HG03439 (cell line): ENCODE results near the gene PSTPIP2.
"Not testable (repeated sequence)": the region's sequence is repeated elsewhere in the genome, so short reads cannot be mapped to it uniquely, and the experiment has no call there.

Experiments
- ATAC-seq: cut with Tn5 transposase; IDR thresholded peaks from one replicate; pipeline ENCODE4 v1.9.1; 2021; ENCODE audit warnings: mild to moderate bottlenecking, moderate library complexity; ENCODE audit not compliant: unreplicated experiment

PSTPIP2 gene

DNA sequence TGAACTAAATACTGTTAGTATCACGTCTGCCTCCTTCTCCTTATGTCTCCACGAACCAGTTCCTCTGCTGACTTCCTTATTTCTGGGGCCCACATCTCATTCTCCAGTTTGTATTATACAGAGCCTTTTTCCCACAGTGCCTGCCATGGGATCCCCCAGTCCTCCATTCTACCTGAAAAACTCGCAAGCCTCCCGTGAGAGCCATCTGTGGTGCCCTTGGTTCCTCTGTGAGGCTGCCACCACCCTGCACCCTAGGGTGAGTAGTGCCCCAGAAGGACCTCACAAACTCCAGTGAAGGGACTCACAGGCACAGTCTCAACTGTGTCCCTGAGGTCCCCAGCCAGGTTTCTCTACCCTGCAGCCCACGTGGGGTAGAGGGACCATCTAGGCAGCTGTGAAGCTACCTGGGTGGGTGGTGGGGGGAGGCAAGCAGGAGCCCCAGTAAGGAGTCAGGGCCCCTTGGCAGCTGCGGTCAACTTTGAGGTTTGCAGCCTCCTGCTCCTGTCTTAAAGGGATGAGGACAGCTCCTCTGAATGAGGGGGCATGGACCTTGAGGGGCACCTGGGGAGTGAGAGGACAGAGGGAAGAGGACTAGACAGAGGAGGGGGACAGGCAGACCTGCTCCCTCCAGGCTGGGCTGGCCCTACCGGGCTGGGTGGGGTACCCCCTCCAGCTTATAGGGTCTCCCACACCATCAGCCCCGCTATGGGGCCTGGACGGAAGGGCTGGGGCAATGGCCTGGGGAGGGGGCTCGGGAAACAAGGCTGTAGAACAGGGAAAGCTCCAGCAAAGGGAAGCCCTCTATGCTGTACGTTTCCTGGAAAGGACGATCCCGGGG, 1.0 kb downstream of the PSTPIP2 start:
- no peak for ATAC-seq

DNA sequence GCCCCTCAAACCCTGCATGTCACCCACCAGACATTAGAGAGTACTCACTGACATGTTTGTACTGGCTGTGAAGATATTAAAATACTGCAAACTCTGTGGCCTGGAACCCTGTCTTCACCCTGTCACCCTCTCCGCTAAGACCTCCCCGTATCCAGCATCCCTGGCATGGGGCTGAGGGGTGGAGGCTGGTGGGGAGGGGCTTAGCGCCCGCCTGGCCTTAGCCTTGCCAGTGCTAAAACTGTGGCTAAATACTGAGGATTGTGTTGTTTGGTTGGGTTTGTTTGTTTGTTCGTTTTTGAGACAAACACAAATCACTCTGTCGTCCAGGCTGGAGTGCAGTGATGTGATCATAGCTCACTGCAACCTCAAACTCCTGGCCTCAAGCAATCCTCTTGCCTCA, 1.8 kb downstream of the PSTPIP2 start:
- ATAC-seq = no peak

DNA sequence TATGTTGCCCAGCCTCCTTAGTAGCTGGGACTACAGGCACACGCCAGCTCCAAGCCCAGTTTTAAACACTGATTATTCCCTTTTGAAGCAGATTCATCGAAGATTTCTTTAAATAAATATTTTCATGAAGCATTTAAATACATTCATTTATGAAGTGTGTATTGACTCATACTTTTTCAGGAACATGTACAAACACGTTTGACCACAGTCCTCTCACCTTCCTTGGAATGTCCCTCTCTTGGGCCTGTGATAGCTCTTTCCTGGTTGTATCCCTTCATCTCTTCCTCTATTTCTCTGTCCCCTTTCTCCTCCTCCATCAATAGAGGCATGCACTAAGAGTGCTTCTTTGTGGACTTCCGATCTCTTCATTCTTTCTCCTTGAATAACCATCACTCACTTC, 2.5 kb downstream of the PSTPIP2 start:
- no peak for ATAC-seq

DNA sequence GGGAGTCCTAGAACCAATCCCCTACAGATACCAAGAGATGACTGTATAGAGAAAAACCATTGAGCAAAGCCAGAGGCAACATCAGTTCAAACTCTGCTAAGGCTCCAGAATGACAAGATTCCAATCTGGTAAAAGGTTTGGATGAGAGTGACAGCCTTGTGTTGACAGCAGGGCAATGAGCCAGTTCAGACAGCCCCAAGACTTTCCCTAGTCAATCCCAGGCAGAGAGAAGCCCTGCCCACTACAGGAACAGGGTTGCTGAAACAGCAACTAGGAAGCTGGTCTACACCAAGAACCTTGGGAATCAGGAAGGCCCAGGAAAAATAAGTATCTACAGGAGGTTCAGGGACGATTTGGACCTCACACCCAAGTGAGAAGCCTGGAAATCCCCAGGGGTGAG, 3.3 kb downstream of the PSTPIP2 start:
- no peak for ATAC-seq

DNA sequence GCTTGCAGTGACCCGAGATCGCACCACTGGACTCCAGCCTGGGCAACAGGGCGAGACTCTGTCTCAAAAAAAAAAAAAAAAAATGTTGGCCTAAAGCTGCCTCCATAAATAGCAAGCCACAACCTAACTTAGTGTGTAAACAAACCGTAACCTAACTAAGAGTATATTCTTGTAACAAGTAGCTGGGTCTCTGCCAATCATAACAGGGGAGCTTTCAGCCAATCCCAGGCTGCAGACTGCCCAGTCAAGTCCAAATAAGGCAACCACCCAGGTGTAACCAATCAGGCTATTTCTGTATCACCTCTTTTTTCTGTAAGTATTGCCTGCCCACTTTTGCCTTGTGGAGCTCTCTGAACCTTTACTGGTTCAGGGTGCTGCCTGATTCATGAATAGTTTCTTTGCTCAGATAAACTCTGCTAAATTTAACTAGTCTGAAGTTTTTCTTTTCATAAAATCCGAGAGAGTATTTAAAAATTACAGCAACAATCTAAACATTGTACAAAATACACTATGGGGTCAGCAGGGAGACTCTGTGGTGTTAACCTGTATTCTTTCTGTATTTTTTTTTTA, 4.5 kb downstream of the PSTPIP2 start:
- ATAC-seq = no peak

DNA sequence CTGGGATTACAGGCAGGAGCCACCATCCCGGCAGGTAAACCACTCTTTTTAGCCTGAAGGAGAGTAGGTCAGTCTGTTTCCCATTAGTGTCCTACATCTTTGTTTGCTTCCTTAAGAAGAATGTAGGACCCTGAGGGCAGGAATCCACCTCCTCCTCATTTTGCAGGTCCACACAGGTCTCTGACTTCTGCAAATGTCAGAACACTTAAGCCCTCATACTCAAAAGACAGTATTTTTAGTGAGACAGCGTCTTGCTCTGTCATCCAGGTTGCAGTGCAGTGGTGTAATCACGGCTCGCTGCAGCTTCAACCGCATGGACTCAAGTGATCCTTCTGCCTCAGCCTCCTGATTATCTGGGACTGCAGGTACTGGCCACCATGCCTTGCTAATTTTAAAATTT, 9.3 kb downstream of the PSTPIP2 start:
- no peak for ATAC-seq

DNA sequence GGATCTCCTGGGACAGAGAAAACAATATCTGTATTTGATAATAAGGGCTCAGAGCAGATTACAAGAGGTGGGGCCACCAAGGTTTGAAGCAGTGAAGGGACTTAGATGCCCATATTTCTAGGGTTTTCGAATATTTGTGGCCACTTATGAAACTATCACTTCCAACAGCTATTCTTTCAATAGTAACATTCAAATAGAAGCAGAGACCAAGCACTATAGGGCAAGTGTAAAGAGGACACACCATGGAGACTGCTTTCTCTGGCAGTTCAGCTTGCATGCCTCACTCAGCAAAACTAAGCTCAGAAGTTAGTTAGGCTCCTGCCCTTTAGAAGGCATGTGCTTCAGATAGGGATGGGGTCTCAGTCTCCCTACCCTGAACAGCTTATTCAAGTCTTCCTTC, 10.3 kb downstream of the PSTPIP2 start:
- ATAC-seq = no peak

DNA sequence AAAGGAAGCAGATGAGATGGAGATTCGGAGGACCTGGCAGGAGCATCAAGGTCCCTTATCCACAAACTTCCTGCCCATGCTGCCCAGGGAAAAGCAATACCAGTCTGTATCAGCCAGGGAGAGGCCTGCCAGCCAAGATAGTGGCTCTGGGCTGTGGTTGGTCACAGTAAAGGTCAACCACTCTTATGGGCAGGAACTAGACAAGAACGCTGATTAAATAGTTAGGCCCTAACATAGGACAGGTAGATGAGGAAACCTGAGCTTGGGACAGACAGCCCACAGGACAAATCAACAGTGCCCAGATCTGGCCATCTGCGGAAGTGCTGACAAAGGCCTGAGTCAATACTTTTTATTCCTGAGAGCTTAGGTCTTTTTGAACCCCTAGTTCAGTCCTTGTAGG, 10.7 kb downstream of the PSTPIP2 start:
- ATAC-seq = no peak

DNA sequence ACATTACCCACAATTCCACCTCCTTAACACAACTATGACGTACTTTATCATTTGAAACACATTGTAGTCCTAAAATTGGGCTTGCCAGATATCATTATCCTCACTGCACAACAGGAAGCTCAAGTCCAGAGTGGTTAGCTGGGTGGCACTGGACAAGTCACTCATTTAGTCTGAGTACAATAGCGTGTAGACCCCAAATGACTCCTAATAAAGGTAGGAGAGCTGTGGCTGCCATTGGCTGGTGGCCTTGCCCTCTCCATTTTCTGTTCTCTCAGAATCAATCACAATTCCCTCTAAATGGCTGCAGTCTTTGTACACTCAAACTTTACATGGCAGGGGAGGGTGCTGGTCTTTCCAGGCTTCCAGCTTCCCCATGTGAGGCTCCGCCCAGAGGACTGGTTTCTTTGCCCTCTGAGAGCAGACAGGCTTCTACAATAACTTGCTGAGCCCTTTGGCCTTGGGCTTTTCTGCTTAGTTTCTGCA, 11.7 kb downstream of the PSTPIP2 start:
- no peak for ATAC-seq

DNA sequence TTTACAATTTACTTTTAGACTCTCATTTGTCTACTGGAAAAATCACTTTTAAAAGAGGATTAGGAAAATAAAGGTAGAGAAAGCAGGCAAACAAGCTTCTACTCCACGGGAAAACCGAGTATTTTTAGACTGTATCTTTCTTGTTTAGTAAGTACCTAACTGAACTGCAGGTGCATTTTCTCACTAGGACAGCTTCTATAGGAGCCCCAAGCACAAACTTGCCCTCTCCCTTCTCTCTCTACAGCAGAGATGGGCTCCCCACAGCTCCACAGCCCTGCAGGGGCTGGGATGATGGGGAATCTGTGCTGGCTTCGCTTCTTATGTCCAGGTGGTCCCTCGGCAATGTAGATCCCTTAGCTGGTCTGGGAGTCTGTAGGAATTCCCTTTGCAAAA, 16.2 kb downstream of the PSTPIP2 start:
- no peak for ATAC-seq

DNA sequence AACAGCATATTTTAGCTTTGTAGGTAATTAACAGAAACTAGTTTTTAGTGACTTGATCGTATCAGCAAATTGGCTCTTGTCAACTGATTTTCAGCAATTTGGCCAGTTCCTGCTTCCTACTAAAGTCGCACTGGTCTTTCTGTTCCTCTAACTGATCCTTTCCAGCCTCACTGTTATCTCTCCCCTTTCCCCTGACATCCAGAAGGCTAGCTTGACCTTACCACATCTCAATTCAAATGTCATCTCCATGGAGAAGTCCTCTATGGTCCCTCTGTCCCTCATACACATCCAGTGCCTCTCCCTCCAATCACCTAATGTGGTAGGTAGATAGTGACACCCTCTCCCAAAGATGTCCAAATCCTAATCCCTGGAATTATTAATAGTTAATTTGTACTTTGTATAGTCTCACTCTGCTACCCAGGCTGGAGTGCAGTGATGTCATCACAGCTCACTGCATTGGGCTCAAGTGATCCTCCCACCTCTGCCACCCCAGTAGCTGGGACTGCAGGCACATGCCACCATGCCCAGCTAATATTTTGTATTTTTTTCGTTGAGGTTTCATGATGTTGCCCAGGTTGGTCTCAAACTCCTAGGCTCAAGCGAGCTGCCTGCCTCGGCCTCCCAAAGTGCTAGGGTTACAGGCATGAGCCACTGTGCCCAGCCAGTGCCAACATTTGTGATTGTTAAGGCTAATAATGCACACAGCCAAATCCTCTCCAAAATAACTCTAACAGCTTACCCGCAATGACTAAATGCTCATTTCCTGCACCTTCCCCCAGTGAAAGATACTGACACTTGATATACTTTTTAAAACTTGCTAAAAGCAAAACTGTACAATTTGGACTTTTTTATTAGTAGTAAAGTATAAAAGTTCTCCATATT, 16.9 kb downstream of the PSTPIP2 start:
- no peak for ATAC-seq

DNA sequence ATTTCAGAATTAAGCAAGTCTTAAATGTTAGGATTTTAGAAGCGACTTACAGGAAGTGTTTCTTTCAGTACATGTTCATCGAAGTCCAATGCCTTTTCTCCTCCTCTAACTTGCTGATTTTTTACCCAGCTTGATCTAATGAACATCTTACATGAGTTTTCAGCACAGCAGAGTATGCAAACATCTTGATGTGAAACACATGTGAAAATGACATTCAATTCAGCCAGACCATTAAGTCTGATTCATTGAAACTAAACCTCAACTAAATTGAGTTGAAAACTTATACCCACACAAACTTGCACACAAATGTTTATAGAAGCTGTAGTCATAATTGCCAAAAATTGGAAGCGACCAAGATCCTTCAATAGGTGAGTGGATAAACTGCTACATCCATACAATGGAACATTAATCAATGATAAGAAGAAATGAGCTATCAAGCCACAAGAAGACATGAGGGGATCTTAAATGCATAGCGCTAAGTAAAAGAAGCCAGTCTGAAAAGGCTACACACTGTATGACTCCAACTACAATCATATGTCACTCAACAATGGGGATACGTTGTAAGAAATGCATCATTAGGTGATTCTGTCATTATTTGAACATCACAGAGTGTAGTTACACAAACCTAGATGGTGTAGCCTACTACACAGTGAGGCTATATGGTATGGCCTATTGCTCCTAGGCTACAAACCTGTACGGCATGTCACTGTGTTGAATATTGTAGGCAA, 18.5 kb downstream of the PSTPIP2 start:
- ATAC-seq = no peak

DNA sequence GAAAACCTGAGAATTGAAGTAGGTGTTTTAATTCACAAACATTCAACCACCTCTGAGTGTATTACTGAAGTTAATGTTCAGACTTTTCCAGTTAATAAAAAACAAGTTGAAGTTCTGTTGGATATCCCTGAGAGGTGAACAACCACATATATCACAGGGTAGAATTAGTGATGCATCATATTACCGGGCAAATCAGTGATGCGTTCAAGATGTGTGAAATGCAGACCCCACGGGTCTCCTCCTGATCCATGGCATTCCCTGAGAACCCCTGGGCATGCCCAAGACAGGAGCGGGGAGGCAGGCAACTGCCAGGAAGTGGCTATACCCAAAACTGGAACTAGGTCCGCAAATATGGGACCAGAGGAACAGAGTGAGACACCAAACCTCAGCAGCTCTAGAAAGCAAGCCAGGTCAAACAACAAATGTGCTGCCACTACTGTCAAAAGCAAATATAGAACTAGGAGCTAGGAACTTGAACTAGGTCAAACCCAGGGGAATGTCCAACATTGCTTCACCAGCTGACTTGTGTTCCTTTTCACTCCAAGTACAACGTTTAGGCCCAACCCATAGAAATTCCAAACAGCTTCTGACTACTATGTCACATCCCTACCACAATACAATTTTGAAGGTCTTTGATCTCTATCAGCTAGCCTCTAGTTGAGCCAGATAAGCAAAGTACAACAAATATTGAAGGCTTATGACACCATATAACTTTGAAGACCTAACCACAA, 20.2 kb downstream of the PSTPIP2 start:
- no peak for ATAC-seq

DNA sequence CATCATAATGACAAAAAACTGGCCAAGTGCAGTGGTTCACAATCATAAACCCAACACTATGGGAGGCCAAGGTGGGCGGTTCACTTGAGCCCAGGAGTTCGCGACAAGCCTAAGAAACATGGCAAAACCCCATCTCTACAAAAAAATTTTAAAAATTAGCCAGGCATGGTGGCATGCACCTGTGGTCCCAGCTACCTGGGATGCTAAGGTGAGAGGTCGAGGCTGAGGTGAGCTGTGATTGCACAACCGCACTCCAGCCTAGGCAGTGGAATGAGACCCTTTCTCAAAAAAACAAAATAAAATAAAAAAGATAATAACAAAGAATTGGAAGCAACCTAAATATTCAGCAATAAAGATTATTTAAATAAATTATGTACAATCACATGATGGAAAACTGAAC, 21.8 kb downstream of the PSTPIP2 start:
- no peak for ATAC-seq

DNA sequence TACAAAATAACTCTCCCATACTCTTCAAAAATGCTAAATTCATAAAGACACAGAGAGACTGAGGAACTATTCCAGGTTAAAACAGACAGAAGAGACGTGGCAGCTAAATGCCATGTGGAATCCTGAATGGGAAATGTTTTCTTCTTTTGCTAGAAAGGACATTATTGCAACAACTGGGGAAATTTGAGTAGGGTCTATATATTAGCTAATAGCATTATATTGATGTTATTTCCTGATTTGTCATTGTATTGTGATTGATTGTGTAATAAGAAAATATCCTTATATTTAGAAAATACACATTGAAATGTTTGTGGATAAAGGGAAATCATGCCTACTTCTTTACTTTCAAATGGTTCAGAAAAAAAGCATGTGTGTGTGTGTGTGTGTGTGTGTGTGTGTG, 23.4 kb downstream of the PSTPIP2 start:
- ATAC-seq = no peak

DNA sequence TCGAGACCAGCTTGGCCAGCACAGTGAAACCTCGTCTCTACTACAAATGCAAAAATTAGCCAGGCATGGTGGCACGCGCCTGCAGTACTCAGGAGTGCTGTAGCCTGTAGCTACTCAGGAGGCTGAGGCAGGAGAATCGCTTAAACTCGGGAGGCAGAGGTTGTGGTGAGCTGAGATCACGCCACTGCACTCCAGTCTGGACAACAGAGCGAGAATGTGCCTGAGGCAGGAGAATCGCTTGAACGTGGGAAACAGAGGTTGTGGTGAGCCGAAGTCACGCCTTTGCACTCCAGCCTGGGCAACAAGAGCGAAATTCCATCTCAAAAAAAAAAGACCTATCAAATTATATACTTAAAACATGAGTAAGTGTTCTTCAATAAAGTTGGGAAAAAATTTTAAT, 24.7 kb downstream of the PSTPIP2 start:
- not testable (repeated sequence) for ATAC-seq

DNA sequence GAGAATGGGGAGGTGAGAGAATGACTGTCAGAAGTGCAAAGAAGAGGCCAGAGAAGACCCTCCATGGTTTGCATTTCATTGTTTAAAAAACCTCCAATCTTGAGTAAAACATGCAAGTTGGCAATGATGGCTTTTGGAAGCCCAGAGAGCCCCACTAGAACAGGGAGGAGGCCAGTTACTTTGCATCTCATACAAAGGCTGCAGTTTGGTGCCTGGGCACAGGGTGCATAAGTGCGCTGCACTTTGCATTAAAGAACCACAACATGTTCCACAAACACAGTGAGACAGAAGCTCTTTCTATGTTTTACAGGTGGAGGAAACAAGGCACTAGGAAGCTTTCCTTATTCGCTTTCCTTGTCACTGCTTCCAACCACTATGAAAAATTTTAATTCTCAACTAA, 25.4 kb downstream of the PSTPIP2 start:
- no peak for ATAC-seq

DNA sequence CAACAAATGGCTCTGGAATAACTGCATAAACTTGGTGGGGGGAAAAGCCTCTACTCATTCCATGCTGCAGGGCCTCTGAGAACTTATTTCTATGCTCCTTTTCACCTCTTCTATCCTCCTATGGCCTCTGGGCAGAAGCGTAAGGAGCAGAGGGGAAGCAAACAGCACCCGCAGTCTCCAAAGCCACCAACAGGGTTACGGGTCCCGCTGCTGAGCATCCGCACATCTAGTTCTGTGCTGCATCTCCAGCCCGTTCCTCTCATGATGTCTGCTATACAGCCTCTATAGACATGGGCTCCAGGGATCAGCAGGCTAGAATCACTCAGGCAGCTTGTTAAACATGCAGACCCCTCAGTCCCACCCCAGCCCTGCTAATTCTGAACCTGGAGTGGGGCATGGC, 25.9 kb downstream of the PSTPIP2 start:
- ATAC-seq = no peak

DNA sequence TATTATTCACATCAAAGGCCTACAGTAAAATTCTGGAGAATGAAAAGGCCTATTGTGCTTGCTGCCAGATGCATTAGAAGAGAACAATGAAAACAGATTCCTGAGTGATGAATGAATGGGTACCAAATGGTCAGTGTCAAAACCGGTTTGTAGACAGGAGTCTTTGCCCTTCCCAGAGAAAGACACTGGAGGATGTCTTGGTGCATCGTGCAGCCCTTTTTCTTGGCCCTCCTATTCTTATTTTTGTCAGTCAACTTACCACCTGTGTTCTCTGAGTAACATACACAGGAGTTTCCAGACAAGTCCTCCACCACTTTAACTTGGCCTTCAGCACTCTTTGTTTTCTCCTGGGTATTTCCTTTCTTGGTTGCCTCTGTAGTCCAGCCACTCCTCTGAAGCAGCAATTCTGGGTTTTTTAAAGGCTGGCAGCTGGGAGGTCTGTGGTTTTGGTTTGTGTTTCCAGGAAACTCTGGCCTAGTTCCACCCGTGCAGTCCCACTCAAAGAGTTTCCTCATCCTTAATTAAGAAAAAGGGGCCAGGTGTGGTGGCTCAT, 29.4 kb downstream of the PSTPIP2 start:
- no peak for ATAC-seq

DNA sequence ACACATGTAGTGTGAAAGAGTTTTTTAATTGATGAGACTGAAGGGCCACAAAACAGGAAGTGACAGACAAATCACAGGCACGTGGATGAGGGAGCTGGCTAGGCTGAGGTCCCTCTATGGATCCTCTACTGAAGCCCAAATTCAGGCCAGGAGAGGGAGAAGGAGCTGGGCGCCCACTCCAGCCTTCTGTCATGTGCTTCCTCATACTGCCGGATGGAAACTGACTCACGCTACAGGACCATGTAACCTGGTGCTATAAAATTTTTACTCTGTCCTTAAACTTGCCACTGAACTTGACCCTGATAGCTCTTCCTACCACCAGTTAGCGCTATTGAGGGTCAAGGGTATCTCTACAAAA, 31.3 kb downstream of the PSTPIP2 start:
- ATAC-seq = no peak
